Ramos (cell line): ENCODE measurements around the gene ROM1.
"Not testable (repeated sequence)": the region's sequence is repeated elsewhere in the genome, so short reads cannot be mapped to it uniquely, and the experiment has no call there.

ENCODE experiments used
- in situ Hi-C: fragments of 300-500 bp; cut with MboI; formaldehyde crosslinking; loops from one replicate; pipeline ENCODE4 v1.14.3; 2022; ENCODE audit warnings: low sequenced_read_pairs; ENCODE audit not compliant: unreplicated experiment

ROM1 gene

GRCh38 chr11:62612366-62613290 lies at the start of gene ROM1, which contains the start of gene EML3:
Gene ROM1 (plus strand): TSS chr11:62613257. CDS start chr11:62613282, 25 bp downstream.
Gene EML3 (minus strand): TSS chr11:62612775. CDS start chr11:62612457, 318 bp downstream.
- in situ Hi-C loops = loop anchor here (25.0 kb wide), 1 partner anchor 1625 kb away; the partner anchor contains the start of genes DNAJC4, FKBP2, NUDT22 and PPP1R14B

GRCh38 chr11:62565100-62565802 lies 47.8 kb upstream of the ROM1 start:
- in situ Hi-C loops = no loop called here

GRCh38 chr11:62566247-62566646 lies 46.8 kb upstream of the ROM1 start:
- in situ Hi-C loops = no loop called here

GRCh38 chr11:62567018-62567633 lies 45.9 kb upstream of the ROM1 start:
- in situ Hi-C loops = no loop called here

GRCh38 chr11:62569611-62570010 lies 43.4 kb upstream of the ROM1 start:
- in situ Hi-C loops = no loop called here

- in situ Hi-C loops = not testable (repeated sequence)
These were observed 42.2 kb upstream of the ROM1 start for GRCh38 chr11:62570903-62571302.

- in situ Hi-C loops = not testable (repeated sequence)
These were observed 41.6 kb upstream of the ROM1 start for GRCh38 chr11:62571493-62571892.

- in situ Hi-C loops = no loop called here
These were observed 40.6 kb upstream of the ROM1 start for GRCh38 chr11:62572431-62572830.

- in situ Hi-C loops = no loop called here
These were observed 40.0 kb upstream of the ROM1 start for GRCh38 chr11:62573006-62573591.

- in situ Hi-C loops = no loop called here
These were observed 39.3 kb upstream of the ROM1 start, which contains the start of gene EEF1G for GRCh38 chr11:62573592-62574362. Gene EEF1G (minus strand): TSS chr11:62573891. CDS start chr11:62573842, 49 bp downstream.

GRCh38 chr11:62574363-62575071 lies 38.5 kb upstream of the ROM1 start:
- in situ Hi-C loops = no loop called here

GRCh38 chr11:62575156-62575555 lies 37.9 kb upstream of the ROM1 start:
- in situ Hi-C loops = no loop called here

GRCh38 chr11:62575837-62576236 lies 37.2 kb upstream of the ROM1 start:
- in situ Hi-C loops = no loop called here

GRCh38 chr11:62577046-62577714 lies 35.9 kb upstream of the ROM1 start:
- in situ Hi-C loops = no loop called here

- in situ Hi-C loops = no loop called here
These were observed 34.5 kb upstream of the ROM1 start for GRCh38 chr11:62578541-62578940.

GRCh38 chr11:62579252-62579651 lies 33.8 kb upstream of the ROM1 start:
- in situ Hi-C loops = no loop called here

- in situ Hi-C loops = no loop called here
These were observed 31.9 kb upstream of the ROM1 start for GRCh38 chr11:62580959-62581715.

- in situ Hi-C loops = not testable (repeated sequence)
These were observed 31.3 kb upstream of the ROM1 start for GRCh38 chr11:62581735-62582134.
